GM12864 (cell line): ENCODE measurements around the gene TCF7.

Source experiments
- DNase-seq: peaks from one replicate; pipeline ENCODE4 v3.0.0-alpha.2; 2011; ENCODE audit warnings: low read depth
- H3K4me3 ChIP-seq: 2 replicates; pipeline ENCODE4 v1.5.1; 2011; ENCODE audit warnings: mild to moderate bottlenecking, low read depth, low read length, control low read depth
- TF ChIP-seq, protein P1 (sequence below): IDR thresholded peaks from 2 replicates; pipeline ENCODE4 v1.5.1; 2011; ENCODE audit warnings: low read depth, mild to moderate bottlenecking, moderate library complexity, low read length, control low read depth, inconsistent platforms; ENCODE audit errors: missing control alignments

TCF7 gene

DNA sequence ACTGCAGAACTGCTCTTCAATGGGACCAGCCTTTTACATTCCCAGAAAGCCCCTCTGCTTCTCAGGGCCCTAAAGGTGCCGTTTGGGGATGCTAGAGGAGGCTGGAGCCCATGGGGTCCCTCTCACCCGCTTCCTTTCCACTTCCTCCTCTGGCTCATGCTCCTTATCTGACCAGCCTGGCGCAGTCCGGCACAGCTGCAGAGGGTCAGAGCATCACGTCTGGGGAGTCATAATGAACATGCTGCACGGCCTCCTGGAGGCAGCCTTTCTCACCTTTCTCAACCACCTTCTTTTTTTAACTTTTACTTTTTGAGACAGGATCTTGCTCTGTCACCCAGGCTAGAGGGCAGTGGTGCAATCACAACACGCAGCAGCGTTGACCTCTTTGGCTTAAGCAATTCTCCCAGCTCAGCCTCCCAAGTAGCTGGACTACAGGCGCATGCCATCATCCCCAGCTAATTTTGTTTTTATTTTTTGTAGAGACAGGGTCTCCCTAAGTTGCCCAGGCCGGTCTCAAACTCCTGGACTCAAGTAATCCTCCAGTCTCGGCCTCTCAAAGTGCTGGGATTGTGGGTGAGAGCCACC lies 15.1 kb upstream of the TCF7 start:
- H3K4me3 ChIP-seq, result no peak overlapping the region
- DNase-seq, result no peak
- TF ChIP-seq, protein P1, sequence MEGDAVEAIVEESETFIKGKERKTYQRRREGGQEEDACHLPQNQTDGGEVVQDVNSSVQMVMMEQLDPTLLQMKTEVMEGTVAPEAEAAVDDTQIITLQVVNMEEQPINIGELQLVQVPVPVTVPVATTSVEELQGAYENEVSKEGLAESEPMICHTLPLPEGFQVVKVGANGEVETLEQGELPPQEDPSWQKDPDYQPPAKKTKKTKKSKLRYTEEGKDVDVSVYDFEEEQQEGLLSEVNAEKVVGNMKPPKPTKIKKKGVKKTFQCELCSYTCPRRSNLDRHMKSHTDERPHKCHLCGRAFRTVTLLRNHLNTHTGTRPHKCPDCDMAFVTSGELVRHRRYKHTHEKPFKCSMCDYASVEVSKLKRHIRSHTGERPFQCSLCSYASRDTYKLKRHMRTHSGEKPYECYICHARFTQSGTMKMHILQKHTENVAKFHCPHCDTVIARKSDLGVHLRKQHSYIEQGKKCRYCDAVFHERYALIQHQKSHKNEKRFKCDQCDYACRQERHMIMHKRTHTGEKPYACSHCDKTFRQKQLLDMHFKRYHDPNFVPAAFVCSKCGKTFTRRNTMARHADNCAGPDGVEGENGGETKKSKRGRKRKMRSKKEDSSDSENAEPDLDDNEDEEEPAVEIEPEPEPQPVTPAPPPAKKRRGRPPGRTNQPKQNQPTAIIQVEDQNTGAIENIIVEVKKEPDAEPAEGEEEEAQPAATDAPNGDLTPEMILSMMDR, result no peak

DNA sequence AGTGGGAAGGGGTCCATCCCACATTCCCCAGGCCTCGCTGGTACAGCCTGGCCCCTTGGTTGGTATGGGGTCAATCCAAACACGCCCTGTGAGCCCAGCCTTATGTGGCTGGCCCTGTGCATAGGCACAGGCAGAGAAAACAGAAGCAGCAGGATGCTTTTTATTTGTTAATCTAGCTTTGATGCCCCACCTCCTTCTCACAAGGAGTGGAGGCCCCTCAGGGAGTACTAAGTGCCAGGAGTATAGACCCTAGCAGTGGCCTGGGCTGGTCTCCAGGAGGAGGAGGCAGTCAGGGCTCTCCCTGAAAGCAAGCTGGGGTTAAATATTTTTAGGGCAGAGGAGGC lies 14.6 kb upstream of the TCF7 start:
- TF ChIP-seq, protein P1, result no peak
- H3K4me3 ChIP-seq, result no peak overlapping the region; the same call in 1 of the 2 replicates
- no peak for DNase-seq

DNA sequence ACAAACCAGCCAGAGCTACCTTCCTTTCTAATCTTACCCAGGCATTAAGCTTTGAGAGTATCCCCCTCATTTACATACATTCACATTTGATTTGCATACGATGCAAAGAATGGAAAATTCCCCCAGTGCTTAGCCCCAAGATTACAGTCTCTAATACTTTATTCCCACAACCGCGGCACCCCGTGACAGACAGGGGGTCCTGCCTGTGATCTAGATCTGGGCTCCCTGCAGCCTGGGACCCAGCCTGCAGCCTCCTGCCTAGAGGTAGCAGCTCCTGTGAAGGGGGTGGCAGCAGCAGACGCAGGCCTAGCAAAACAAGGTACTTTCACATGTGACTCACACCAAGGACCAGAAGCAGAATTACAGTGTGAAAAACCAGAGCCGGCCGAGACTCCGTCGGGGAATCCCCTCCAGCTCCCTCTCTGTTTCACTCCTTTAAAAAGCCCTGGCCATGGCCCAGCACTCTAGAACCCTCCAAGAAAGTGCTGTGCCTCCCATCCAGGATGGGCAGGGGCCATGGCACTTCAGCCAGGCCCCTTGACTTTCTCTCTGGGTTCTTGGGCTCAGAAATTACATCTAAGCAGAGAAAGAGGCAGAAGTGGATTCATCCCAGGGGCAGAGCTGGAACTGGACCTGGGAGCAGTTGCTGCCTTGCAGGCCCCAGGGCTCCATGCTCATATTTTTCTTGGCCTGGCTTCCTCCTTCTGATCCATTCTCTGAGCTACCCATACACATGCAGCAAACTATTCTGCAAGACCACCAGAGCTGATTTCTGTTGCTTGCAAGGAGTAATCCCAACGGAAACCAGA lies 14.0 kb upstream of the TCF7 start:
- TF ChIP-seq, protein P1, result no peak
- no peak overlapping the region for H3K4me3 ChIP-seq
- DNase-seq, result peak; percentile 78

DNA sequence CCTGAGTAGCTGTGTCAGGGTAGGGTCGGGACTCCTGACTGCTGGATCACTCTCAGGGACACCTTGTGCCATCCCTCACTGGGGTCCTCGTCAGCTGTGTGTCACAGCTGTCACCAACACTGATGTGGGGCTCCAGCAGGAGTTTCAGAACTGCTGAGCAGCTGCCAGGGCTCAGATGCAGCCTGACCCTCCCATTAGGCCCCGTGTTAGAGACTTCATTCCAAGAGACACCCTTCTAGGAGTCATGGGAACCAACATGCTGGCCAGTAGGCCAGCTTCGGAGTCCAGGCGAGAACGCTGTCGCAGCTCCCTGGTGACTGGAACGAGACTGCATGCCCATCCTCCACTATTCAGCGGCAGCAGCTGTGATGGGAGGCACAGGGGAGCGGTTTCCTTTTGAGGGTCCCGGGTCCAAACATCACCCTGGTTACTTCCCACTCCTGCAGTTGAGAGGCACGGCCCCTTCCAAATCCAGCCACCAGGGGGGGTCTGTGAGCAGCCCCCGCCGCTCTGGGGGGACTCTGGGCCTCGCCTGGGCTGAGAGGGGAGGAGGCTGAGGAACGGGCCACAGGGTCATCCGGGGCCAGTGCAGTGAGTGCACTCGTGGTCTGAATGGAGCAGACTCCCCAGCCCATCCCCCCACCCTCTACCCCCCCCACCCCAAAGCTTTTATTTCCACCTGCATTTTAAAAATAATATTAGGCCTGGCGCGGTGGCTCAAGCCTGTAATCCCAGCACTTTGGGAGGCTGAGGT lies 12.6 kb upstream of the TCF7 start:
- TF ChIP-seq, protein P1, result peak; percentile 89
- no peak overlapping the region for H3K4me3 ChIP-seq
- no peak for DNase-seq

DNA sequence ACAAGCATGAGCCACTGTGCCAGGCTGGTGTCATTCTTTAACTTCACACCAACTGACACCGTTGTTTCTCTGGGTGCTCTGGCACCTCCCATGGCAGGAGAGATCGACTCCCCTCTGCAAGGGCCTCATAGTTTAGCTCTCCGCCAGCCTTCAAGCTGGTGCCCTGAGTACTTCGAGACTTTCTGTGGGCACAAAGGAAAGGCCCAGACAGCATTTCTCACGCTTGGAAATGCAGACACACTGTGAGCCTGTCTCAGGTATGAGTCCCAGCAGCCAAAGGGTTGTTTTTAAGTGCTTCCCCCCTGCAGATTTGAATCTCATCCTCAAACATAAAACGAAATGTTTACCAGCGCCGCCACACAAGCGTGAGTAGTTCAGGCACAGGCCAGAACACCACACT lies 11.1 kb upstream of the TCF7 start:
- TF ChIP-seq, protein P1, result no peak
- DNase-seq, result no peak
- no peak overlapping the region for H3K4me3 ChIP-seq

DNA sequence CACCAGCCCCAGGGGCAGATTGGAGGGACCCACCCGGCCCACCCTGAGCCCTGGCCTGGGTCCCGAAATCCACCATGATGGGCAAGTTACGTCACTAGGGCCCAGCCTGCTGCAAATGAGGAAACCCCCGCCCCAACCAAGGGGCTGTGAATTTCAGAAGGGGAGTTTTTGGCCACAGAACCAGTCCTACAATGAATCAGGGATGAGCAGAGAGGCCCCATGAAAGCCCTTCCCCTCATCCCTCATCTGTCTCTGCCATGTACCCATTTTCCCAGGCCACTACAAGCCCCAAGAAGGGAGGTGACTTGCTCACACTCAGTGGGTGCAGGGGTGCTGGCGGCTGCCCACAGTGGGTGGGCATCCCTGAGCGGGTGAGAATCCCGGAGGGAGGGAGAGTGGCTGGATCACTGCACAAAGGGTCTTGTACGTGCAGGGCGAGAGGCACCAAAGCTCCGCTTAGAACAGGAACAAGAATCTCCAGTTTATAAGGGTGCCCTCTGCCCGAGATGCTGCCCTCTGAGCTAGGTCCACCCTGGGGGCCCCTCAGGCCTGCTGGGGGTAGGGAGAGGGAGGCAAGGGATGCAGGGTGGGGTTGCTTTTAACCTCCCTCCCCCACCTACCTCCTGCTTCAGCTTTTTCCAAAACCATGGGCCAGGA lies 10.4 kb upstream of the TCF7 start:
- no peak overlapping the region for H3K4me3 ChIP-seq
- TF ChIP-seq, protein P1, result no peak
- DNase-seq, result no peak
